Ishikawa (cell line): ENCODE results near the gene CDADC1.

Source experiments
- RAD21 ChIP-seq: IDR thresholded peaks from 2 replicates; pipeline ENCODE4 v1.6.1; 2012; ENCODE audit warnings: low read depth
- REST ChIP-seq: IDR thresholded peaks from 2 replicates; pipeline ENCODE4 v1.6.1; 2012; ENCODE audit warnings: low read depth, mild to moderate bottlenecking
- YY1 ChIP-seq: IDR thresholded peaks from 2 replicates; pipeline ENCODE4 v1.6.1; 2012; ENCODE audit warnings: low read depth

GRCh38 chr13:49300276-49300675 is 52.6 kb downstream of the CDADC1 start:
- TF ChIP-seq RAD21 (no peak), REST (no peak), YY1 (no peak)
